ENCODE measurements around the gene HMMR.

- TF ChIP-seq CTCF (IDR thresholded peaks at IDR 0.05) (no peak), POLR2AphosphoS5 (IDR thresholded peaks at IDR 0.05) (no peak)
Observed at GRCh38 chr5:163445345-163445744, 15.1 kb upstream of the HMMR start.

Data from breast epithelium (tissue), 3 donors.